ENCODE measurements around the gene SORL1. TPM values are rescaled to one million over a fixed set of nuclear protein-coding genes. Genes with fewer than 3 reads are reported as not detected.

Gene SORL1
- total and polyA plus RNA-seq, 2 of the 13 experiments (the other 11 are each of a cell fraction or from before 2014, with no cell fraction given): 21.3 to 148 TPM

DNA sequence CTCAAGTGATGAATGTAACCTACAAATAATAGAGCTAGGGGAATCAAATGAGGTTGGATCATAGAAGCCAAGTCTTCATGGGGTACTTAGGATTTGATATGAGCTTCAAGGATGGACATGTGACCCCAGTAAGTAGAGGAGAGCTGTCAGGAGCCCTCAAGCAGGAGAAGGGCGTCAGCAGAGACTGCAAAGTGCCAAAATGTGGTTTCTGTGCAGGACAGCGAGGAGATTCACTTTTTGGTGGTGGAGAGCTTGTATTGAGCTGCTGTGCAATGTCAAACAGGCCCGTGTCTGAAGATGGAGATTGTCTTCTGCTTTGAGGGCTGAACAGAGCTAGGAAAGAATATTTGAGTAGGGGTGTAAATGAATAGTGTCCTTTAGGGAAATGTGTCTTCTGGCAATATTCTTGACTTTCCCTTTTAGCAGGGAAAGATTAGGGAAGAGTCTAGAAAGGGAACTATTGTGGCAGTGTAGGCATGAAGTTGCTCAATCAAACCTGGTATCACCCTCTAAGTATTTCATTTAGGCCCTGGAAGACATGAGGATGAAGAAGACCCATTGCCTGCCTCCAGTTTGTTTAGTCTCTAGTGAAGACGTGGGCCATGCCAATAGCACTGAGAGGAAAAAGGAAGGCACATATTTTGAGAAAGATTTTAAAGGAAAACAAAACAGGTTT lies 31.8 kb downstream of the SORL1 start (continued):
- TF ChIP-seq, protein P1, sequence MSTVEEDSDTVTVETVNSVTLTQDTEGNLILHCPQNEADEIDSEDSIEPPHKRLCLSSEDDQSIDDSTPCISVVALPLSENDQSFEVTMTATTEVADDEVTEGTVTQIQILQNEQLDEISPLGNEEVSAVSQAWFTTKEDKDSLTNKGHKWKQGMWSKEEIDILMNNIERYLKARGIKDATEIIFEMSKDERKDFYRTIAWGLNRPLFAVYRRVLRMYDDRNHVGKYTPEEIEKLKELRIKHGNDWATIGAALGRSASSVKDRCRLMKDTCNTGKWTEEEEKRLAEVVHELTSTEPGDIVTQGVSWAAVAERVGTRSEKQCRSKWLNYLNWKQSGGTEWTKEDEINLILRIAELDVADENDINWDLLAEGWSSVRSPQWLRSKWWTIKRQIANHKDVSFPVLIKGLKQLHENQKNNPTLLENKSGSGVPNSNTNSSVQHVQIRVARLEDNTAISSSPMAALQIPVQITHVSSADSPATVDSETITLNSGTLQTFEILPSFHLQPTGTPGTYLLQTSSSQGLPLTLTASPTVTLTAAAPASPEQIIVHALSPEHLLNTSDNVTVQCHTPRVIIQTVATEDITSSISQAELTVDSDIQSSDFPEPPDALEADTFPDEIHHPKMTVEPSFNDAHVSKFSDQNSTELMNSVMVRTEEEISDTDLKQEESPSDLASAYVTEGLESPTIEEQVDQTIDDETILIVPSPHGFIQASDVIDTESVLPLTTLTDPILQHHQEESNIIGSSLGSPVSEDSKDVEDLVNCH (CRISPR knock-in tag; IDR thresholded peaks at IDR 0.05): no peak
- TF ChIP-seq, protein P2, sequence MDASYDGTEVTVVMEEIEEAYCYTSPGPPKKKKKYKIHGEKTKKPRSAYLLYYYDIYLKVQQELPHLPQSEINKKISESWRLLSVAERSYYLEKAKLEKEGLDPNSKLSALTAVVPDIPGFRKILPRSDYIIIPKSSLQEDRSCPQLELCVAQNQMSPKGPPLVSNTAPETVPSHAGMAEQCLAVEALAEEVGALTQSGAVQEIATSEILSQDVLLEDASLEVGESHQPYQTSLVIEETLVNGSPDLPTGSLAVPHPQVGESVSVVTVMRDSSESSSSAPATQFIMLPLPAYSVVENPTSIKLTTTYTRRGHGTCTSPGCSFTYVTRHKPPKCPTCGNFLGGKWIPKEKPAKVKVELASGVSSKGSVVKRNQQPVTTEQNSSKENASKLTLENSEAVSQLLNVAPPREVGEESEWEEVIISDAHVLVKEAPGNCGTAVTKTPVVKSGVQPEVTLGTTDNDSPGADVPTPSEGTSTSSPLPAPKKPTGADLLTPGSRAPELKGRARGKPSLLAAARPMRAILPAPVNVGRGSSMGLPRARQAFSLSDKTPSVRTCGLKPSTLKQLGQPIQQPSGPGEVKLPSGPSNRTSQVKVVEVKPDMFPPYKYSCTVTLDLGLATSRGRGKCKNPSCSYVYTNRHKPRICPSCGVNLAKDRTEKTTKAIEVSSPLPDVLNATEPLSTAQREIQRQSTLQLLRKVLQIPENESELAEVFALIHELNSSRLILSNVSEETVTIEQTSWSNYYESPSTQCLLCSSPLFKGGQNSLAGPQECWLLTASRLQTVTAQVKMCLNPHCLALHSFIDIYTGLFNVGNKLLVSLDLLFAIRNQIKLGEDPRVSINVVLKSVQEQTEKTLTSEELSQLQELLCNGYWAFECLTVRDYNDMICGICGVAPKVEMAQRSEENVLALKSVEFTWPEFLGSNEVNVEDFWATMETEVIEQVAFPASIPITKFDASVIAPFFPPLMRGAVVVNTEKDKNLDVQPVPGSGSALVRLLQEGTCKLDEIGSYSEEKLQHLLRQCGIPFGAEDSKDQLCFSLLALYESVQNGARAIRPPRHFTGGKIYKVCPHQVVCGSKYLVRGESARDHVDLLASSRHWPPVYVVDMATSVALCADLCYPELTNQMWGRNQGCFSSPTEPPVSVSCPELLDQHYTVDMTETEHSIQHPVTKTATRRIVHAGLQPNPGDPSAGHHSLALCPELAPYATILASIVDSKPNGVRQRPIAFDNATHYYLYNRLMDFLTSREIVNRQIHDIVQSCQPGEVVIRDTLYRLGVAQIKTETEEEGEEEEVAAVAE (CRISPR knock-in tag; IDR thresholded peaks at IDR 0.05; ENCODE audit: borderline replicate concordance): no peak

DNA sequence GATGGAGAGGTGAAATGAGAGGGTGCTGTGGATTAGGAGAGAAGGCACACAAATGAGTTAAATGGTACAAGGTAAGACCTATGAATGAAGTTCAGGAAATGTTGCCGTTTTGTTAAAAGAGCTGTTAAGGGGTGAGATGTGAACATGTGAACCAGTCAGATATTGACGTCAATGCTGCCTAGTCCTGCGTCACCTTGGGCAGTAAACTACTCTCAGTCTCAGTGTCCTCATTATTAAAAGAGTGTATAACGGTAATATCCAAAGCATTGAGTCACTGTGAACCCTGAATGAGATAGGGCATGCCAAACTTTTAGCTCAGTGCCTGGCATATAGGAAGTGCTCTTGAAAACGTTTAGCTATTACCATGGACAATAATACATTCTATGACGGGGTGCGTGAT lies 33.1 kb downstream of the SORL1 start:
- FAIRE-seq: no peak
- Histone ChIP-seq H2AFZ (ENCODE audit: low read length) (no peak overlapping the region), H4K20me1 (ENCODE audit: insufficient read depth, low read length) (0 out of 2 replicates have a peak, but pooled peaks cover 4% of the 10 kb centered on the region), H3K9ac (ENCODE audit: insufficient read depth, low read depth, low read length) (no peak overlapping the region), H3K27me3 (ENCODE audit: control insufficient read depth in 1 of 2, insufficient read depth in 2 of 2, low read length in 2 of 2) (no peaks in the 10 kb centered on the region), H3K4me2 (ENCODE audit: low read depth, low read length) (no peak overlapping the region), H3K36me3 (replicated peaks in 1 of 2; ENCODE audit: control insufficient read depth in 1 of 2, insufficient read depth in 2 of 2, low read length in 2 of 2) (peaks cover 41 to 66% of the 10 kb centered on the region in 2 experiments), H3K79me2 (ENCODE audit: insufficient read depth, low read length) (no peaks in the 10 kb centered on the region), H3K4me1 (ENCODE audit: insufficient read depth, low read length) (no peaks in the 10 kb centered on the region), H3K27ac (ENCODE audit: extremely low read length, insufficient read depth, low read length) (no peak overlapping the region), H3K4me3 (replicated peaks in 1 of 3; ENCODE audit: insufficient read depth in 1 of 3, low read depth in 2 of 3, low read length in 3 of 3) (no peak overlapping the region), H3K9me3 (ENCODE audit: low read length) (no peaks in the 10 kb centered on the region)
- intact Hi-C loops (cut with micrococcal nuclease; ENCODE audit: unreplicated experiment) (no loop called here), in situ Hi-C loops (cut with HindIII; ENCODE audit: extremely low pct_ligation_motif_present, low pct_unique_long_range_greater_than_20kb) (no loop called here)
- CTCF ChIA-PET (ENCODE audit: low intra/inter-chr PET ratio, low total read pairs): no interaction called here
- no peak for DNase-seq (ENCODE audit: low spot score)
- POLR2A ChIA-PET: no interaction called here
- BruUV-seq (replicated peaks): no TSS peak
- 90% methylated on average over 7 of the region's 7 CpGs for WGBS (ENCODE audit: low lambda C conversion rate)
- ATAC-seq: no peak
- TF ChIP-seq YY1 (IDR thresholded peaks at IDR 0.05; ENCODE audit: insufficient read depth, insufficient replicate concordance, low read depth, low read length): no peak
- TF ChIP-seq, protein P3, sequence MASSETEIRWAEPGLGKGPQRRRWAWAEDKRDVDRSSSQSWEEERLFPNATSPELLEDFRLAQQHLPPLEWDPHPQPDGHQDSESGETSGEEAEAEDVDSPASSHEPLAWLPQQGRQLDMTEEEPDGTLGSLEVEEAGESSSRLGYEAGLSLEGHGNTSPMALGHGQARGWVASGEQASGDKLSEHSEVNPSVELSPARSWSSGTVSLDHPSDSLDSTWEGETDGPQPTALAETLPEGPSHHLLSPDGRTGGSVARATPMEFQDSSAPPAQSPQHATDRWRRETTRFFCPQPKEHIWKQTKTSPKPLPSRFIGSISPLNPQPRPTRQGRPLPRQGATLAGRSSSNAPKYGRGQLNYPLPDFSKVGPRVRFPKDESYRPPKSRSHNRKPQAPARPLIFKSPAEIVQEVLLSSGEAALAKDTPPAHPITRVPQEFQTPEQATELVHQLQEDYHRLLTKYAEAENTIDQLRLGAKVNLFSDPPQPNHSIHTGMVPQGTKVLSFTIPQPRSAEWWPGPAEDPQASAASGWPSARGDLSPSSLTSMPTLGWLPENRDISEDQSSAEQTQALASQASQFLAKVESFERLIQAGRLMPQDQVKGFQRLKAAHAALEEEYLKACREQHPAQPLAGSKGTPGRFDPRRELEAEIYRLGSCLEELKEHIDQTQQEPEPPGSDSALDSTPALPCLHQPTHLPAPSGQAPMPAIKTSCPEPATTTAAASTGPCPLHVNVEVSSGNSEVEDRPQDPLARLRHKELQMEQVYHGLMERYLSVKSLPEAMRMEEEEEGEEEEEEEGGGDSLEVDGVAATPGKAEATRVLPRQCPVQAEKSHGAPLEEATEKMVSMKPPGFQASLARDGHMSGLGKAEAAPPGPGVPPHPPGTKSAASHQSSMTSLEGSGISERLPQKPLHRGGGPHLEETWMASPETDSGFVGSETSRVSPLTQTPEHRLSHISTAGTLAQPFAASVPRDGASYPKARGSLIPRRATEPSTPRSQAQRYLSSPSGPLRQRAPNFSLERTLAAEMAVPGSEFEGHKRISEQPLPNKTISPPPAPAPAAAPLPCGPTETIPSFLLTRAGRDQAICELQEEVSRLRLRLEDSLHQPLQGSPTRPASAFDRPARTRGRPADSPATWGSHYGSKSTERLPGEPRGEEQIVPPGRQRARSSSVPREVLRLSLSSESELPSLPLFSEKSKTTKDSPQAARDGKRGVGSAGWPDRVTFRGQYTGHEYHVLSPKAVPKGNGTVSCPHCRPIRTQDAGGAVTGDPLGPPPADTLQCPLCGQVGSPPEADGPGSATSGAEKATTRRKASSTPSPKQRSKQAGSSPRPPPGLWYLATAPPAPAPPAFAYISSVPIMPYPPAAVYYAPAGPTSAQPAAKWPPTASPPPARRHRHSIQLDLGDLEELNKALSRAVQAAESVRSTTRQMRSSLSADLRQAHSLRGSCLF (CRISPR knock-in tag; IDR thresholded peaks at IDR 0.05; ENCODE audit: borderline replicate concordance): no peak
- TF ChIP-seq ATRX (CRISPR knock-in tag; IDR thresholded peaks at IDR 0.05; ENCODE audit: borderline replicate concordance): no peak
- TF ChIP-seq, protein P1 (CRISPR knock-in tag; IDR thresholded peaks at IDR 0.05): no peak
- TF ChIP-seq ZIK1 (CRISPR knock-in tag; IDR thresholded peaks at IDR 0.05; ENCODE audit: borderline replicate concordance, low read depth): no peak

Measured in HepG2 (cell line).